Fibroblast of skin of right quadriceps (primary cell): Measurements from ENCODE around the gene NECTIN1.

Experiments used
- DNase-seq: peaks from one replicate; pipeline ENCODE4 v3.0.0-alpha.2; 2013

NECTIN1 gene, protein sequence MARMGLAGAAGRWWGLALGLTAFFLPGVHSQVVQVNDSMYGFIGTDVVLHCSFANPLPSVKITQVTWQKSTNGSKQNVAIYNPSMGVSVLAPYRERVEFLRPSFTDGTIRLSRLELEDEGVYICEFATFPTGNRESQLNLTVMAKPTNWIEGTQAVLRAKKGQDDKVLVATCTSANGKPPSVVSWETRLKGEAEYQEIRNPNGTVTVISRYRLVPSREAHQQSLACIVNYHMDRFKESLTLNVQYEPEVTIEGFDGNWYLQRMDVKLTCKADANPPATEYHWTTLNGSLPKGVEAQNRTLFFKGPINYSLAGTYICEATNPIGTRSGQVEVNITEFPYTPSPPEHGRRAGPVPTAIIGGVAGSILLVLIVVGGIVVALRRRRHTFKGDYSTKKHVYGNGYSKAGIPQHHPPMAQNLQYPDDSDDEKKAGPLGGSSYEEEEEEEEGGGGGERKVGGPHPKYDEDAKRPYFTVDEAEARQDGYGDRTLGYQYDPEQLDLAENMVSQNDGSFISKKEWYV

DNA sequence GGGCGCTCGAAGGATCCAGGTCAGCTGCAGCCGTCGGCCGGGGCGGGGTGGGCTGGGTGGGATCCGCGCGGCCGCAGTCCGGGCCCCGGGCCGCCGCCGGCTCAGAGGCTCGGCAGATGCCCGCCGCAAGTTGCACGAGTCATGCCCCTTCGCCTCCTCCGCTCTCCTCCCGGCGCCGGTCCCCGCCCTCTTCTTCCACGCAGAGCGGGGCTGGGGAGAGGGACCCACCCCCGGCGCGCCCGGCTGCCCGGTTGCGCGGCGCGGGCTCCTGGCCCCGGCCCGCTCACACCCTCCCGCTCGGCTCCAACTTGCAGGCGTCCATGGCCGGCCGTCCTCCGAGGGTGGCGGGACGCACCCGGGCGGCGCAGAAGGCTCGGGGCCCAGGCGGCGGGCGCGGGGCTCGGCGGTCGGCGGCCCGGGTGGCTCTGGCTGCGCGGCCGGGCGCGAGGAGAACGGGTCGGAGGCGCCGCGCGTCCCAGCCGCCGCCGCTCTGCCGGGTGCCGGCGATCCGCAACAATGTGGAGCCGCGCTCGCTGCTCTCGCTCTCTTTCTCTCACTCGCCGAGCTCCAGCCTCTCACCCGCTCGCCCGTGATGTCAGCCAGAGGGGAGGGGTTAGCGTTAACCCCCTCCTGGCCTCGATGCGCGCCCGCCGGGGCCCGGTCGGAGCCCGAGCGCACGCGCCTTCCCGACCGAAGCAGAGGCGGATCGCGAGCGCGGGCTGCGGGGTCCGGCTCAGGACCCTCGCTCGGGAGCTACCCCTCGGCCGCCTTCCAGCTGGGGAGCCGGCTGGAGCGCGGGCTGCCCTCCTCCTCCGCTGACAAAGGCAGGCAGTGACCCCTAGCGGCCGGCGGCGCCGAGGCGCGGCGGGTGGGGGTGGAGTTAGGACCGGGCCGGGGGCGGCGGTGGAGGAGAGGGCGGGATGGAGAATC is at the start of gene NECTIN1:
Gene NECTIN1 (minus strand): TSS at position 550 of the 930 bp plus-strand sequence. CDS start 647 bp downstream, outside the sequence.
- DNase-seq = peak; percentile 84

DNA sequence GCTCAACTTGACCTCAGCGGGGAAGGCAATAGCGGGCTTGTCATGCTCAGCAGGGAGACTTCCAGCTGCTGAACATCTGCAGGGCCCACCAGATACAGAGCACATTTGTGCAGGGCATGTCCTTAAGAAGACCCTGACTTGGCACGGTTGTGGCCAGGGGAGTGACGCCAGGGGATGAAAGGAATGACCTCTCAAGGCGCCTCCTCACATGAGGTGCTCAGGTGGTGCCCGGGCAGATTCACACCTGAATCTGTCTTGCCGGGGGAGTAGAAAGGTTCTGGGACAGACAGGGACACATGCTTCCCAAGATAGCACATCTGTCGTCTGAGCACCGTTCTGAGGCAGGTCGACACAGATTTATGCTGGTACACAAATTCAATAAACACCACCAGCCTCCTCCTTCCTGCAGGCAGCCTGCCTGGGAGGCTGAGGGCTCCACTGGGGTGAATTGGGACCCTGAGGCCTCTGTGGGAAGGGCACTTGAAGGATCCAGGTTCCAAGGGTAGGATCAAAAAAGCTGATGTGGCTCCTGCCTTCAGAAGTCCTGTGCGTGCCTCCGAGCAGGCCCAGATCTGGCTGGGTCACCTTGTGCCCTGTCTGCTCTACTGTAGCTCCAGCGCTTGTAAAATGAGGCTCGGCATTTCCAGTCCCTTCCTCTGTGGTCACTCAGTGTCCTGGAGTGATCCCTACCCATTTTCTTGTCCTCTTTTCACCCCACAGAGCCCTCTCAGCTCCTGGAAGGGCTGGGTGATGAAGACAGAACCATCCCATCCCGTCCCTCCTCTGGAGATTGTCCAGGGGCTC is 49.6 kb upstream of the NECTIN1 start:
- no peak for DNase-seq

DNA sequence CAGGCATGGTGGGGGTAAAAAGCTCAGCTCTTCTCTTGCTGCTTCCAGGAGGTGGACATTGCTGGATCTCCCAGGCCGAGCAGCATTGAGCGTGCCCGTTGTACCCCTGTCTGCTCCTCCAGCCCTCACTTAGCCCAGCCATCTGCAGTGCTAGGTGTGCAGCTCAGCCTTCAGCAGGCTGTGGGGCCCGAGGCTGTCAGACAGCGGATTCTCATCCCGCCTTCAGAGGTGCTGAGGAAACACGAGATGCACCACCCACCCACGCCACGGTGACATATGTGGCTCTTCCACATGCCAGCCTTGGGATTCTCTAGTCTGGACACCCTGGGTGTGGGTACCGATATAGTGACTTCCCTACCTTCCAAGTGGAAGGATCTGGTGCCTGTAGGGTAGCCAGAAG is 48.9 kb upstream of the NECTIN1 start:
- no peak for DNase-seq

DNA sequence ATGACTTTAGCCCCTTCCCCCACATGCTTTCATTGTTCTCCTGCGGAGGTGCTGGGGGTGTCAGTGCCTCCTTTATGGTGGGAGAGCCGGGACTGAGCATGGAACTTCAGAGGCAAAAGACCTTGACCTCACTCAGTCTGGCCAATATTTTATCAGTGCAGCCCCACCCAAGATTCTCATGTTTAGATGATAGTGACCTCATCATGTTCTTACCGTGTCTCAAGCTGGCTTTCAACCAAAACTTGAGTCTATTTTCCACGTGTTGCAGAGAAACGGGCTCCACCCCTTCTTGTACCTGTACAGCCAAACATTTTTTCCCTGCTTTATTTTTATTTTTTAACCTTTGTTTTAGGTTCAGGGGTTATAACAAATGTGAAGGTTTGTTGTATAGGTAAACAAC is 47.7 kb upstream of the NECTIN1 start:
- DNase-seq = no peak

DNA sequence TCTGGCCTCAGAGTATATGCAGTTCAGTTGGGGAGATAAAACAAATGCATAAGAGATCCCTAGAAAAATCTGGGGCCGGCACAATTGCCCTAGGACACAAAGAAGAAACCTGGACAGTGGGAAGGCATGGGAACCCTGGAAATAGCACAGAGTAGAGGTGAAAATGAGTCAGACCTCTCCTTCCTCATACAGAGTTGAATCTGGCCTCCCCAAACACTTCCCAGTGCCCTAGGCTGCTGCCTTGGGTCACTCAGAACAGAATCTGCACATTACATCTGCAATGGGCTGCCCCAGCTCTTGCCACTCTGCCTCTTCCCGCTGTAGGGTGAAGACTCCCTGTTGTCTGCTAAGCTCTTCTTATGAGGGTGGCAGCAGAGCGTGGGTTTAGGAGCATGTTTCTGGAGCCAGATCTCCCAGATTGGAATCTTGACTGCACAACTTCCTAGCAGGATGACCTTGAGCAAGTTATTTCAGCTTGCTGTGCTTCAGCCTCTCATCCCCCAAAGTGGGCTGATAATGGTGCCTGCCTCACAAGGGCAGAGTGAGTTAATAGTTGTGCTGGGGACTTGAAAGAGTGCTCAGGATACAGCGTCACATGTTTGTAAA is 47.1 kb upstream of the NECTIN1 start:
- no peak for DNase-seq

DNA sequence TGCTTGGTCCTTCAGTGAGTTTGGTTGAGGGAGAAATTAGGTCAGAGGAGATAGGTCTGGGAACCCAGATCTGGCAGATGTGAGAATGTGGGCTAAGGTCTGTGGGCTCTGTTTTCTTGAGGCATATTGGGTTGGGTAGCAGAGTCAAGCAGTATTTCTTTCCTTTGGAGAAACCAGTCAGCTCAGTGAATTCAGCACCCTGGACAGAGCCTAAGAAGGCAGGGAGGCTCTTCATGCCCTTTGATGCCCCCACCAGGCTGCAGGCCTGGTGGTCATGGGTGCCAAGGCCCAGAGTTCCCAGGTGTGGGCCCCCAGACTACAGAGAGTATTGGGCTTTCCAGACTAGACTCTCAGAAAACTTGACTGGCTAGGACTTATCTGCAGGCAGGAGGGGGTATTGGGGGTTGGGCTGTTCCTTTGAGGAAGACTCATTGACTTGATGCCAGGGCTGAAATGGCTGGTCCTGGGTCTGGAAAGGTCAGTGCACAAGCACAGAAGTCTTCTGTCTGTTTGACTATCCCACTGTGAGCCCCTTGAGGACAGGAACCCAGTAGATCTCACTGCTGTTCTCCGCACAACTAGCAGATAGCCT is 45.3 kb upstream of the NECTIN1 start:
- DNase-seq = peak; percentile 38

DNA sequence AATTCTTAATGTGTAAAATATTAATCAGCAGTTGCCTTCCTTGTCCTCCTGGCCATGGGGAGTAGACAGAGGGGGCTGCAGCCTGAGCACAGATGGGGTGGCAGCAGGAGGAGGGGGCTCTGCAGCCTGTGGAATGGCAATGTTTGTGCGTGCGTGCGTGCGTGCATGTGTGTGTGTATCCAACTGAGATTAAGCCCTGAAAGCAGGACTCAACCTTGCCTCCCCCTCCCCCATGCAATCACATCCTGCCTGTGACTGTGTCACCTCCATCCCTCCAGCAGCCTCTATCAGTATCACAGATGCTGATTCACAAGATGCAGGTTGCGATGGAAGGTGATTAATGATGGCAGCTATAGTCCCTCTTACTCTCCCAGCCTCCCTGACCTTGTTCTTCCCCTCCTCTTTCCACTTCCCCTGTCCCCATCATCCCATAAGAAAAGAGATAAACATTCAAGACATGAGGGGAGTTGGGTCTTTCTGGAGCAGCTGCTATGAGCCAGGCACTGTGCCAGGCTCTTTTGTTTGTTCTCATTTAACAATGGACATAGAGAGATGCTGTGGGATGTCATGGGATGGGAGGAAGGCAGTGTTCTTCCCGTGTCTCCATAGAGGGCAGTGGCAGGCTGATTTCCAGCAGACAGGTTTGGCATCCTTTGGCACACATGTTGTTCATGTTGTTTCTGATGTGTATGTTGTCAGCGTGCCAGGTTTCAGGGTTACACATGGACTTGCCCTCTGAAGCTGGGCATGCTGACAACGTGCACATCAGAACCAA is 43.8 kb upstream of the NECTIN1 start:
- no peak for DNase-seq

DNA sequence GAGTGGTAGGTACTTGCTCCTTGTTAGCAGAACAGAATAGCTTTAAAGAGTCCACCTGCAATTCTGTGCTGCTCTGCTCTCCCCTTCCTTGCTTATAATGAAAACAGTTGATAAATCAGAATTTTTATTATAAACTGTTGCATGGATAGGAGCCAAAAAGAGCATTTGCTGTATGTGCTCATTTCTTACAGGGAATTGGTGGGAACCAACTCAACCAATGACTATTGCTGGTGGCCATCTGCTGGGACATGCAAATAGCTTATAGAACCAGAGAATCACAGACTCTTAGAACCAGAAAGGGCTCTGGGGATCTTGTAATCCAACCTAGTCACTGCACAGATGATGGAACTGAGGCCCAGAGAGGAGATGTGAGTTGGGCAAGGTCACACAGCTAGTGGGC is 43.1 kb upstream of the NECTIN1 start:
- no peak for DNase-seq

DNA sequence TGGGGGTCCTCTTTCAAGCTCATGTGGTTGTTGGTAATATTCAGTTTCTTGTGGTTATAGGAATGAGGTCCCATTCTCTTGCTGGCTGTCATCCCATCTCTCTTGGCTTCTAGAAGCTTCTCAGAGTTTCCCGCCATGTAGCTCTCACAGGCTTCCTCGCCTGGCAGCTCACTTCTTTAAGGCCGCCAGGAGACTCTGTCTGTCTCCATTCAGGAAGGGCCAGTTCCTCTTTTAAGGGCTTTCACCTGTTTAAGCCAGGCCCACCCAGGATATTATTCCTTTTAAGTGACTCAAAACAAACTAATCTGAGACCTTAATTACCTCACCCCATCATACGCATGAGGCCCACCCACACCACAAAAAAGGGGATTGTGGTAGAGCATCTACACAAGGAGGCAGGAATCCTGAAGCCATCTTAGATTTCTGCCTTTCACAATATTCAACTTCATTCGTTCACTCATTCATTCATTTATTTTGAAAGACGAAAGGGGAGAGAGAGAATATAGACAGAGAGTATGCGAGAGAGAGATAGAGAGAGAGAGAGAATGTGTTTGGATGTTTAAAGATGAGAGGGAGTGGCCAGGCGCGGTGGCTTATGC is 42.3 kb upstream of the NECTIN1 start:
- no peak for DNase-seq

DNA sequence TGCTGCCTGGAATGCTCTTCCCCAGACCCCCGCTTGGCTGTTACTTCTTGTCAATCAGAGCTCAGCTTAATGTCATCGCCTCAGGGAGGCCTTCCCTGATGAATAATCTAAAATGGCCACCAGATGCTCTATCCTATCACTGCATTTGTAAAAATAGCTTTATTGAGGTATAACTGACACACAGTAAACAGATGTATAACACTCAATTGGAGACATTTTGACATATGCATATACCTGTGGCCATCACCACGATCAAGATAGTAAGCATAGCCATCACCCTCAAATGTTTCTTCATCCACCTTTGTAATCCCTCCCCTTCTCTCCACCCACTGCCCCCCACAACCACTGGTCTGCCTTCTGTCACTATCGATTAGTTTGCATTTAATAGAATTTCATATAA is 36.6 kb upstream of the NECTIN1 start:
- no peak for DNase-seq

DNA sequence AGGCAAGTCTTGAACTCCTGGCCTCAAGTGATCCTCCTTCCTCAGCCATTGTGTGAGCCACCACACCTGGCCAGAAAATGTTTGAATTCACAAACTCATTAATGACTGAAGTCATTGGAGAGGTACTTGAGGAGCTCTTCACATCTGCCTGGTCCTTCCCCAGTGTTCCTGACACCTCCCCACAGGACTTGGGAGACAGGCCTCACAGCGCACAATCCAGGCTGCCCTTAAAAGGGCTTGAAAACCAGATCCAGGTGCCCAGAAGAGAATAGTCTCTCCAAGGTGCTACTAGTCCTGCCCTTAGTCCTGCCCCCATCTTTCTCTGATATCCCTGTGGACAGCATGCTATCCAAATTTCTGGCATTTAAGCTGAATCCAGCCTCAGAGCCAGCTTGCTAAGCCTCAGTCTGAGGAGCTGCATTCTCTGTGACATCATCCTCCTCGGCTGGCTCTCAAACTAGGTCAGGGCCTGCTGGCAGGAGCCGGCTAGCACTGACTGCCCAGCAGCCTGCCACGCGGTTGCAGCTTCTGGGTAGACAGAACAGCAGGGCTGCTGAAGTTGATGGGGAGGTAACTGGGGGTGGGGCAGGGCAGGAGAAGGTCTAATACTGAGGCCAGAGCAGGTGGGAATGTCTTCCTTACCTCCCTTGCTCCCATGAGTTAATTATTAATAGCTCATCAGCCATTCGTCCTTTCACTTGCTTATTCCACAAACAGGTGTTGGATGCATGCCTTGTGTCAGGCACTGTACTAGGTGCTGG is 35.3 kb upstream of the NECTIN1 start:
- peak; percentile 42 for DNase-seq

DNA sequence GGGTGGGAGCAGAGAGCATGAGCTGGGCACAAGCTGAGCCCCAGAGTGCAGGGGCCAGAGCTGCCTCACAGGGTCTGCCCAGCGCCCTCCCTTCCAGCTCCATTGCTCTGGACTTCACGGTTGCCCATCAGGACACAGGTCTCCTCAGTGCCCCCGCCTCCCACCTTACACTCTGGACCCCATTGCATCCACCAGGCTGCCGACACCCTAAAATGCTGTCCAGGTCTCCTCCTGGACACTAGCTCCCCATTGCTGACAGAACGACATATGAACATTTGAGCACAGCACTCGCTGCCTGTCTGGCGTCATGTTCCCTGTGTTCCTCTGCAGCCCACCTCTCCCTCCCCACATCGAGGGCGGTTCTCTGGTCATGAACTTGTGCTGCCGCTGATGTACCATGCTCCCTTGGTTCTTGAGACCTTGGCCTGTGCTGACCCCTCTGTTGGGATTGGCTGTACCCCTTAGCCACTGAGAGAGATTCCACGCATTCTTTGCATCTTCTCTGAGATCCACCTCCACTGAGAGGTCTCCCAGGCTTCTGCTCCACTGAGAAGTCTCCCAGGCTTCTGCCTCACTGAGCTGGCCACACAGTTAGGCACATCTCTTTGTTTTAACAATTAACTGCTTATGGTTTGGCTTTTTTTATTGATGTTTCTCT is 34.2 kb upstream of the NECTIN1 start:
- DNase-seq = no peak

DNA sequence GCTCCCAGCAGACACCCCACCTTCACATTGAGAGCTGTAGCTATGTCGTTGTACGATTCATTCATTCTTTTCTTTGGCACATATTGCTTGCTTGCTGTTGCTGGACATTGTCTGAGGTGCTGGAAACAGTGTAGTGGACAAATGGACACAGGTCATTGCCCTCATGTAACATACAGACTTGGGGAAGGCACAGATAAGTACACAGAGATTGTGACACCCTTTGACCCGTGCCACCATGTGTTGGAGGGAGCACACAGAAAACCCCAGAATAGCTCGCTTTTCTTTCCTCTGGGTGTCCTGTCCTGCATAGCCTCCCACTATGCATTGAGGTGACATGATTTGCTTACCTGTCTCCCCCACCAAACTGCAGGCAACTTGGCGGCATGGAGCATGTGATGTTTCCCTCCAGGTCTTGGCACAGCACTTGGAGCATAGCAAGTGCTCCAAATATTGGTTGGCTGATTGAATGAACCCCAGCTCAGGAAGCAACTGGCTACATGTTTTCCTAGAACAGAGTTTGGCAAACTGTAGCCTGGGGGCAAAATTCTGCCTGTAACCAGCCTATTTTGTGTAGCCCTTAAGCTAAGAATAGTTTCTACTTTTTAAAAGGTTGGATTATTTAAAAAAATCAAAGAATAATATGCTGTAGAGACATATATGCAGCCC is 30.9 kb upstream of the NECTIN1 start:
- DNase-seq = no peak

DNA sequence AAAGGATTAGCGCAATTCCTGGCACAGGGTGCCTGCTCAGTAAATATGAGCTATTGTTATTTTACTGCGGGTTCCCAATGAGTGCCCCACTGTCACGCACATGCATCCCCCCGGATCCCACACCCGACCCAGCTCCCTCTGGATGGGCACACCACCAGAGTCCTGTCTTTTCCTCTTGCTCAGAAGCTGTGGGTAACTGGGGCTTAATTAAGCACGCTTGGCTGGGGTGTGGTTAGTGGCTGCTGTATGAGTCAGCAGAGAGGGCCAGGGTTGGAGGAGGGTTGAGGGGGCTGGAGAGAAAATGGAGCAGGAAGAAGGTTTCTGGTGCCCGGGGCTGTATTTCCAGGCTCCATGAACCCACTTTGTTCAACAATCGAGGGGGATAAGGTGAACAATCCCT is 30.3 kb upstream of the NECTIN1 start:
- DNase-seq = peak; percentile 77

DNA sequence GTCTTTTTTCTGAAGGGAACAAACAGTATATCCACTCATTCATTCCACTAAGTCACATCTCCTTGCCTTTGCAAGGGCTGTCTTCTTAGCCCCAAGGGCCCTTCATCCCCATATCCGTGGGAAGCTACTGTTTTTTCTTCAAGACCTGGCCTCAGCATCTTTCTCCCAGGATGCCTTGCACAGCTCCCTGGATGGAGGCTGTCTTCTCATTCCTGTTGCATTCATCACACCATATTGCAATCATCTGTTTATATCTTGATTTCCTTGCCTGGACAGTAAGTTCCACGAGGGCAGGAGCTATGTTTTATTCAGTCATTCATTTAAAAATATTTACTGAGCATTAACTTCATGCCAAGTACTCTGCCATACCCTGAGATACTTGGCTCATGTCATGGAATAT is 29.3 kb upstream of the NECTIN1 start:
- peak; percentile 61 for DNase-seq

DNA sequence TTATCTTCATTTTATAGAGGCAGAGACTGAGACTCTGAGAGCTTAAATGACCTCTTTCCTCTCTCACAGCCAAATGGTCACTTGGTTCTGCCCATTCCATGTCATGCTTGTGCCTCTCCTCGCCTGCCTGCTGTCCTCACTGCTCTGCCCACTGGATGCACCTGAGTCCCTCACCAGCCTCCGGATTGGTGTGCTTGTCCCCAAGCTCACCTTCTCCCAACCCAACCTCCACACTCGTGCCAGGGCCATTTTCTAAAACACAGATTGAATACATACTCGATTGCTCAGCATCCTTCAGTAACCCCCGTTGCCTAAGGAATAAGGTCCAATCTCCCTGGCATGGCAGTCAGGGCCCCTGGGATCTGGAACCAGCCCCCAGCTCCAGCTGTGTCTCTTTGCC is 28.4 kb upstream of the NECTIN1 start:
- no peak for DNase-seq

DNA sequence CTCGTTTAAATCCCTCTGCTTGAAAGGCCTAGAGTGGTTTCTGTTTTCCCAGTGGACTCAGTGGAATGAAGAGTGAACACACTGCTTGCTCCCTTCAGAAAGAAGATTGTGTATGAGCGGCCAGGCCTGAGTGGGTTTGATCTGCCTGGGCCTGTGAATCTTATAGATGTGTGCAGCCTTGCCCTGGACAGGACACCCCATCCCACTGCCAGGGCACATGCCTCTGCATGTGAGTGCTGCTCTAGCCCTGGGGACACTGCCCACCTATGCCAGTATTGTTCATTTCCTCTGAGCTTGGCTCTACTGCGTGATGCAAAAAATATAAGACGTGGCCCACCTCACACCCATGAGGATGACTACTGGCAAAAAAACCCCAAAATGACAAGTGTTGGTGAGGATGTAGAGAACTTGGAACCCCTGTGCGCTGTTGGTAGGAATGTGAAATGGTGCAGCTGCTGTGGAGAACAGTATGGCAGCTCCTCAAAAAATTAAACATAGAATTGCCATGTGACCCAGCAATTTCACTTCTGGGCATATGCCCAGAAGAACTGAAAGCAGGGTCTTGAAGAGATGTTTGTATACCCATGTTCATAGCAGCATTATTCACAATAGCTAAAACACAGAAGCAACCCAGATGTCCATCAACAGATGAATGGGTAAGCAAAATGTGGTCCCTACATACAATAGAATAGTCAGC is 27.3 kb upstream of the NECTIN1 start:
- DNase-seq = no peak
